DMS79 treated with DMSO at 0.1 percent for 48 hours (cell line): Measurements from ENCODE around the gene MOB3A.

ENCODE experiments used
- DNase-seq: peaks from one replicate; lab custom pipeline; 2025; lab: John Stamatoyannopoulos, UW

MOB3A gene

DNA sequence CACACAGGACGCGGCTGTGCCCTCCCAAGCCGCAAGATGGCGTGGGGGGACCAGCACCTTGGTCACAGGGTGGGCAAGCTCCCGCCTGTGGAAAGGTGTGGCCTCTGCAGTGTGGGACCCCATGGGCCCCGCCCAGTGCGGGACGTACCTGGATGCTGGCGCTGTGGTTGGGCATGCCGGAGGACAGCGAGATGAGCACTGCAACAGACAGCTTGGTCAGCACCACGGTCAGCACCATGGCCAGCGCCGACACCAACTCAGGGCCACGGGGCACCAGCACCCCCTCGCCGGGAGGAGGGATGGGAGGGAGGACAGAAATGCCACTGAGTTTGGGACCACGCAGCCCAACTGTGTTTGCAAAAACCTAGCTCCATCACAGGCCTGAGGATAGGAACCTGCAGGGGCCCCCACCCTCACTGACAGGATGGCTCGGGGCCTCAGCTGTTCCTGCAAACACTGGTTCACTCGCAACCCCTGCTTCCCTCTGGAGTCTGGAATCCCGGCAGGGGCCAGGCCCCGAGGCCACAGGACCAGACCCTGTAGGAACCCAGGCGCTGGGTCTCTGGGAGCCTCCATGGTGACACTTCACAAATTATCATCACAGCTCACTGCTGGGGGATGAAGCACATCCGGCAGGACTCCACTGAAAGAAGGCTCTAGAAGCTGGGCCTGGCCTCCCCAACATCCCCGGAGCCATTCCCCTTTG, 27.7 kb upstream of the MOB3A start:
- DNase-seq = no peak

- DNase-seq = no peak
Measured at GRCh38 chr19:2122982-2123381, 26.9 kb upstream of the MOB3A start.

DNA sequence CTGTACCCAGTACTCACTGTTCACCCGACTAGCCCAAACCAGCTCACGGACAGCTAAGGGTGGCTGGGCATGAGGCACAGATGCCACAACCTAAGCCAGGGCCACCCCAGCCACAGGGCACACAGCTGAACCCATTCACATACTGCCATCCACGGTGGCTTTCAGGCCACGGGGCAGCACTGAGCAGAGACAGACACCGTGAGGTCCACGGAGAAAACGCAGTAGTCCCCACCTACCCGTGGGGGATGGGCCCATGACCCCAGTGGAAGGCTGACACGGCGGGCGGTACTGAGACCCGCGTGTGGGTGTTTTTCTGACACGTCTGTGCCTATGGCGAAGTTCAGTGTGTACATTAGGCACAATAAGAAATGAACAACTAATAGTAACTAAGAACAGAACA, 26.1 kb upstream of the MOB3A start:
- no peak for DNase-seq

GRCh38 chr19:2121416-2122051, 25.4 kb upstream of the MOB3A start:
- no peak for DNase-seq

GRCh38 chr19:2120821-2121220, 24.7 kb upstream of the MOB3A start:
- DNase-seq = no peak

DNA sequence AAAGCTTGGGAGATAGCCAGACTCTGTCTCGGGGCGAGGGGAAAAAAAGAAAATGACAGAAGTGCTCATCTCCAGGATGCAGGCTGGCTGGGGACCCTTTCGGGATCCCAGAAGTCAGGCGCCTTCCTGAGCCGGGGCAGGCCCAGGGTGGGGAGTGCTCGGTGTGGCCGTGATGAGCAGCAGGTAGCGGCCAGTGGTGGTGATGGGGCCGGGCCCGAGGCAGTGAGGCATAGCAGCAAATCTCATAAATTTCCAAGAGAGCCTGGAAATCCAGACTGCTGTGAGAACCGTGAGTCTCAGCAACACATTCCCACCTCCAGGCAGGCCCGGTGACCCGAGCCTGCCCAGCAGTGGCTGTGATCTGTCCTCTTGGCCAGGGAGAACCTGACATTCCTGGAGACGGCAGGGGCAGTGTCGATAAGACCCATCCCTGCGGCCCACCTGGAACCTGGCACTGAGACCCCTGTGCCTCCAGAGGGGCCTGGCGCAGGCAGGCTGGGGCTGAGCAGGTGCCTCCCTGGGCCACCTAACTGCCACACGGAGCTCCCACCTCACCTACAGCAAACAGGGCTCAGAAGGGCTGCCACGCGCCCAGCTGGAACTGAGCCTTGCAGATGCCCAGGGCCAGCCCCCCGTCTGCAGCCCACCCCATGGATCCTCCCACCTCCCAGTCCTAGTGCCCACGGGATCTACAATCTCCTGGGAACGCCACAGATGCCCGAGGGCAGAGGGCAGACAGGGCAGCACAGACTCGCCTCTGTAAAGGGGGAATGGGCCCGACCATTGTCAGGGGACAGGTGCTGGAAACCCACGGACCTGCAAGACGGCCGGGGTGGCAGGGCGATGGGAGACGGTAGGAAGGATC, 24.0 kb upstream of the MOB3A start:
- DNase-seq = no peak

- DNase-seq = no peak
Measured at GRCh38 chr19:2118438-2118837, 22.3 kb upstream of the MOB3A start.

GRCh38 chr19:2117215-2117960, 21.3 kb upstream of the MOB3A start:
- no peak for DNase-seq

DNA sequence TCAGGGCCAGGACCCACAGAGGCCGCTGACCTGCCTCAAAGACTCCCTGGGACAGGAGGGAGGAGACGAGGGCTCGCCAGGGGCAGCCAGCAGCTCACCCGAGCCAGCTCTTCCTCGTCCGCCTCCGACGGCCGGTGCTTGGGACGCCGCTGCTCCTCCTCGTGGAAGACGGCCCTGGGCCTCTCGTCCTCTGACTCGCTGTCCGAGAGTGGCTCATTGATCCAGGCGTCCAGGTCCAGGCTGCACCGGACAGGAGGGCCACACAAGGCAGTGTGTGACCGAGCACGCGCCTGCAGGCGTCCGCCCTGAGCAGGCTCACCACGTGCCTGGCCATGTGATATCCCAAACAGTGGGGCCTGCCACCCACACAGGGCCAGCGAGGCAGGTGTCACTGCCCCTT, 20.4 kb upstream of the MOB3A start:
- DNase-seq = no peak

DNA sequence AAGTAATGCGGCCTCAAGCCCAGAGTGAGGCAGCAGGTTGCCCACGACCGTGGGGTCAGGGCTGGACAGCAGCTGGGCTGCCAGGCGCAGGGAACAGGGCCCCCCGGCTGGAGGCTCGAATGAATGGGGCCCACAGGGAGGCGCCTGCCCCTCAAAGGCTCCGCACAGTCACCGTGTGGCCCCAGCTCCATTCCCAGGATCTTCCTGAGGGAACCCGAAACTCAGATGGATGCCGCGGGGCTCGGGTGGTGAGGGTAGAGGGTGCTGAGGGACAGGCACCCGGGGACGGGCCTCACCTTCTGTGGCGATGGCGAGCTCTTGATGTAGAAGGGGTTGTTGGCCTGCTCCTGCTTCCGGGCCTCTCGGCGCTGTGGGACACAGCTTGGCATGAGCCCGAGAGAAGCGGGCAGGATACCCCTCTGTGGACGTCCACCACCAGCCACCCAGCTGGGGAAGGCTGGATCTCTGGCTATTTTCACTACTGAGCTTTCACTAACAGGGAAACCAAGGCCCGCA, 19.8 kb upstream of the MOB3A start:
- no peak for DNase-seq

- DNase-seq = no peak
Measured at GRCh38 chr19:2115324-2115723, 19.2 kb upstream of the MOB3A start.

DNA sequence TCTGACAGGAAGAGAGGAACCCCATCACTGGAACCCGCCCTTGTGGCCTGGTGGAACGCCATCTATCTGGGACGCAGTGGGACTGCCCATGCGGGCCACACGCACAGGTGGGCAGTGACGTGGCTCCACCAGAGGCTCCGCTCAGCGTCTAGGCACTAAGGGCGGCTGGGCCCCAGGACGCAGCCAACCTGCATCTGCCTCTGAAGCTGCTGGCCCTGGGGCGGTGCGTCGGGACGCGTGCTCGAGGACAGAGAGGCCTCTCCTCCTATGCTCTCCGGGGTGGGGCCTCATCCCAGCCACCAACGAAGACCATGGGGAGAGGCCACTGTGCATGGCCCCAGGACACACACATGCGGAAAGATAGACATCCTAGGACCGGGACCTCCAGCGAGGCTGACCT, 18.7 kb upstream of the MOB3A start:
- DNase-seq = no peak

- no peak for DNase-seq
Measured at GRCh38 chr19:2114218-2114617, 18.1 kb upstream of the MOB3A start.

DNA sequence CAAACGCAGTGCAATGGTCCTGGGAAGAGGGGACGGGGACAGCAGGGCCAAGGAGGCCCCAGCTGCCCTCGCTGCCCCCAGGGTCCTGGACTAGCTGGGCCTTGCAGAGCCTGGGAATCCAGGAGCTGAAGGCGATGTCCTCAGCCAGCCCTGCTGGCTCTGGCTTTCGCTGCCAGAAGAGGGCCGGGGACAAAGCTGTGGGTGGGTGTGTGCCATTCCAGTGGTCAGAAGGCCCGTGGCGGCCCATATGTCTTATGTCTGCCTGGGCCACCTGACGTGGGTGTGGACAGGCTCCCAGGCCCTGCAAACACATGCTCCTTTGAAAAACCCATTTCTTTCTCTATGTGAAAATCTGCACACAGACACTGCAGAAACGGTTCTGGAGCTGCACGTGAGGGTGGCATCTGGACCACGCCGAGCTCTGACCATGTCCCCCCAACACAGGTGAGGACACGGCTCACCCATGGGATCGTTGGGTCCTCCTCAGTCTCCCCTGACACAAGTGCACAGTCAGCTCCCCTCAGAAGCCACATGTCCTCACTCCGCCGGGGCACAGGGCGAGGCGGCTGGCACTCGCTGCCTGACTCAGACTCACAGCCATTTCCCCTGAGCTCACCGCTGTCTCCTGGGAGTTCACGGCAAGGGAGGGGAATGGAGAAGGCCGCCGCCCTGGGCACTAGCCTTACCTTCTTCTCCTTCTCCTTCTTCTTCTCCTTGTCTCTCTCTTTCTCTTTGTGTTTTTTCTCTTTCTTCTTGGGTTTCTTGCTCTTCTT, 17.5 kb upstream of the MOB3A start:
- no peak for DNase-seq

DNA sequence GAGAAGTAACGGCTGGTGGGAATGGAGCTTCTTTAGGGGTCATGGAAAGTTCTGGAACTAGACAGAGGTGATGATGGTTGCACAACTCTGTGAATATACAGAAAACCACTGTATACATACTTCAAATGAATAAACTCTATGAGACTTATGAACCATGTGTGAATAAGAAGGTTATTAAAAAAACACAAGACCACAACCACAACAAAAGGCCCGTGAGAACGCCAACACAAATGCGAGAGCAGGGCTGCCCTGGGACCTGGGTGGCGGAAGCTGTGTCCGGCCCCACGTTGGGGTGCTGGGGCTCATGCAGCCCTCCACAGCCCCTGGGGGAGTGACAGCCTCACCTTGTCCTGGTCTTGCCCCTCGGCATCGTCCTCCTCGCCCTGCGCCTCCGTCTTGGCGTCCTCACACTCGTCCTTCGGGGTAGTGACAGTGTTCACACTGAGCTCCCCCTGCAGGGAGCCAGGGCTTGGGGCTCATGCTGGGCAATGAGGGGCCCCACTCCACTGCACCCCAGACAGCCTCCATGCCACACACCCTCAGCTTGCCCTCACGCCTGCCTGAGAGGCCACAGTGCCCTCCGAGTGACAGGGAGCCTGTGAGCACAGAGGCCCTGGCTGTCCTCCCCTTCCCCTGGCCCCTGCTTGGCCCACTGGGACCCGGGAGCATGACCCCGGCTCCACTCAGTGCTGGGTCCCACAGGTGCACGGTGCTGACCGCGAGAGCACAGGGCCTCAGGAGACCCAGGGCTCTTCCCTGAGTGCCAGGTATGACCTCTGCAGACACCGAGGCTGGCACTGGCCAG, 16.6 kb upstream of the MOB3A start:
- DNase-seq = no peak

DNA sequence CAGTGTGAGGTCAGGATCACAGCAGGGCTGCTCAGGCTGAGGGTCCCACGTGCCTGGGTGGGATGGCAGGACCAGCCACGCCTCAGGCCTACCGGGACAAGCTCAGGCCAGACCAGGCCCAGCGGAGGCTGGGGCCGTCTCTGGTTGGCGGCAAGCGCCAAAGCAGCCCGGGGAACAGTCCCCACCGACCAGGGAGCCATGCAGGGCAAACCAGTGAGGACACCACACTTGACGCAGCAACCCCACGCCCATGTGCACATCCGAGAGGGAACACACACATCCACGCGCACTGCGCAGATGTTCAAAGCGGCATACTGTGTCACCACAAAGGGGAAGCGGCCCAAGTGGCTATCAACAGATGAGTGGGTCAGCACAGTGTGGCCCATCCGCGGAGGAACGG, 15.8 kb upstream of the MOB3A start:
- DNase-seq = no peak

DNA sequence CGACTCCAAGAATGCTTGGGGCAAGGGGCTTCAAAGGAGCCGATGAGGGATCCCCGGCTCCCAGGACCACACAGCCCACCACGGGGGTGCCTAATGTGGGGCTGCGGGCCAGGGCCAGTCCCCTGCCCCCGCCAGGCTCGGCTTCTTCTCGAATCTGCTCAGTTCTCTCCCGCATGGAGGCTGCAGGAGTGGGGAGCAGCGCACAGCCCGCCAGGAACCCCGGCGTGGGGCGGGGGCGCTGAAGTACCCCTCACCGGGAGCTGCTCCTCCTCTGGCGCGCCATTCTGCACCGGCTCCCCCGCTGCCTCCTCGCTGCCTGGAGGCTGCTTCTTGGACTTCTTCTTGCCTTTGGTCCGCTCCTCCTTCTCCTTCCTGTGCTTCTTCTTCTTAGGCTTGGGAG, 15.3 kb upstream of the MOB3A start:
- DNase-seq = no peak

- no peak for DNase-seq
Measured at GRCh38 chr19:2110822-2111221, 14.7 kb upstream of the MOB3A start.

- no peak for DNase-seq
Measured at GRCh38 chr19:2109046-2109864, 13.1 kb upstream of the MOB3A start.
